Measurements from ENCODE around the gene NCMAP.

GRCh38 chr1:24540906-24541710 lies 14.8 kb upstream of the NCMAP start:
- TF ChIP-seq CTCF (conservative IDR thresholded peaks at IDR 0.05 in 1 of 2, IDR thresholded peaks at IDR 0.05 in 1 of 2; ENCODE audit: low read depth in 1 of 2, low read length in 2 of 2) (no peak), EZH2 (IDR thresholded peaks at IDR 0.05; ENCODE audit: low read length, missing control alignments) (no peak)

All from fibroblast of lung (primary cell).